Ovary (tissue), 3 donors: ENCODE data around the gene FYN.

Source experiments
- CTCF ChIP-seq, 3 donors: fragments of 450-650 bp in 2 of 3; fragments of 200-600 bp in 1 of 3; IDR thresholded peaks; one replicate each; pipeline versions ENCODE4 v1.5.1 to v1.8.0; 2016 to 2022; ENCODE audit warnings: antibody characterized with exemption in 3 of 3, mild to moderate bottlenecking in 1 of 3
- POLR2A ChIP-seq: fragments of 450-650 bp; IDR thresholded peaks from one replicate; pipeline ENCODE4 v1.6.1; 2017; ENCODE audit warnings: antibody characterized with exemption, mild to moderate bottlenecking, moderate library complexity
- donor health status: DM: no; HTN: no; CAD: no.

- no peak for TF ChIP-seq CTCF (IDR thresholded peaks at IDR 0.05)
- TF ChIP-seq POLR2A, result no peak
Measured at GRCh38 chr6:111837641-111838500, 35.4 kb downstream of the FYN start.
